ENCODE data around the gene PDGFB.

DNA sequence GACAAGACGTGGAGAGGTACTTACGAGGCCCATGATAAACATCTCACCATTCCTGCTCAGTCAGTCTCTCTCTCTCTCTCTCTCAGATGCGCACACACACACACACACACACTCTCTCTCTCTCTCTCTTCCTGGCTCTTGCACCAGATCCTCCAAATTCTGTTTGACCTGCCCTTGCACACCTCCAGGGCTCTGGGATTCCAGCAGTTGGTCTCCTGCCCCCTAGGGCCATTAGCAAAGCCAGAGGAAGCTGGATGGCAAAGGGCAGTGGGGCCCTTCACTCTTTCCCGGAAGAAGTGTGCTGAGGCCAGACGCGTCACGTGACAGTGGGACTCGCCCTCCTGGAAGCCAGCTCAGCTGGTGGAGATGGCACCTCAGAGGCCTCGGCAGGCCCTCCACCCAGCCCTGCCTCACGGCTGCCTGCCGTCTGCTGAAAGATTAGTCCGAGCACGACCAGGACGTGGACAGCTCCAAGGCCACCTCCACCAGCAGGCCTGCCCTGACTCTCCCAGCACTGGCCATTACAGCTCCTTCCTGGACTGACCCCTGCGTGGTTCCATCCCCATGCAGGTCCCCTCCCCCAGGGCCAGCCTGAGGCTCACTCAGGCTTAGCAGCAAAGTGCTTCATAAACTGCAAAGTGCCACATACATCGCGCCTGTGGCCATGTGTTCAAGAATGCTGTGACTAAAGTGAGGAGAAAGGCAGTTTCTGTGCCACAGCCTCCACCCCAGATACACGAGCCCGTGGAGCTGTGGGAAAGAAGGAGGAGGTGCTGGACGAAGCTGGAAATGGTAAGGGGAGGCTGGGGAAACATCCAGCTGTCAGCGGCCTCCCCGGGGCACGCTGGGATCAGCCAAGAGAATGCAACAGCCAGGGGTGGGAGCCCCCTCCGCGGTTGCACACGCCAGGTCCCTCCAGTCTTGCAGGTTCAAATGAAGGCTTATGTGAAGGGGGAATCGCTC, 3.7 kb downstream of the PDGFB start:
- TF ChIP-seq, protein P1, sequence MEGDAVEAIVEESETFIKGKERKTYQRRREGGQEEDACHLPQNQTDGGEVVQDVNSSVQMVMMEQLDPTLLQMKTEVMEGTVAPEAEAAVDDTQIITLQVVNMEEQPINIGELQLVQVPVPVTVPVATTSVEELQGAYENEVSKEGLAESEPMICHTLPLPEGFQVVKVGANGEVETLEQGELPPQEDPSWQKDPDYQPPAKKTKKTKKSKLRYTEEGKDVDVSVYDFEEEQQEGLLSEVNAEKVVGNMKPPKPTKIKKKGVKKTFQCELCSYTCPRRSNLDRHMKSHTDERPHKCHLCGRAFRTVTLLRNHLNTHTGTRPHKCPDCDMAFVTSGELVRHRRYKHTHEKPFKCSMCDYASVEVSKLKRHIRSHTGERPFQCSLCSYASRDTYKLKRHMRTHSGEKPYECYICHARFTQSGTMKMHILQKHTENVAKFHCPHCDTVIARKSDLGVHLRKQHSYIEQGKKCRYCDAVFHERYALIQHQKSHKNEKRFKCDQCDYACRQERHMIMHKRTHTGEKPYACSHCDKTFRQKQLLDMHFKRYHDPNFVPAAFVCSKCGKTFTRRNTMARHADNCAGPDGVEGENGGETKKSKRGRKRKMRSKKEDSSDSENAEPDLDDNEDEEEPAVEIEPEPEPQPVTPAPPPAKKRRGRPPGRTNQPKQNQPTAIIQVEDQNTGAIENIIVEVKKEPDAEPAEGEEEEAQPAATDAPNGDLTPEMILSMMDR (IDR thresholded peaks at IDR 0.05): no peak
- TF ChIP-seq POLR2A (IDR thresholded peaks at IDR 0.05): no peak
- peak; percentile 43 to 59 for TF ChIP-seq POLR2AphosphoS5 (IDR thresholded peaks at IDR 0.05; ENCODE audit: insufficient read depth in 1 of 2, low read depth in 1 of 2)

Measured in vagina (tissue), 2 donors.